Measurements from ENCODE around the gene LEMD1.

Gene LEMD1

DNA sequence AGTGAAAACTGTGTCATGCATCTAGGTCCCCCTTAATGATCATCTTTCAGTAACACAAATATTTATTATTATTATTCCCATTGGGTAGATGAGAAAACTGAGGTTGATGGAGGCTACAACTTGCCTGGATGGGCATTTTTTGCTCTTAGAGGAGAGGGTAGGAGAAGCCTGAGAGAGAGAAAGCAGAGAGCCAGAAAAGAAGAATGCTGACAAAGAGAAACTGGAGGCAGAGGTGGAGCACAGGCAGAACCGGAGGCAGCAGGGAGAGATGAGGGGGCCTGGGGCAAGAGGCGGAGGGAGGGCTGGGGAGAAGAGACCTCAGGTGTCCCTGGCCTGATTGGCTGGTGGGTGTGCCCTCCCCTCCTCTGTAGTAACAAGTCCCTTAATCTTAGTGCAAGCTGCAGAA is 29.9 kb upstream of the LEMD1 start:
- Histone ChIP-seq H2AFZ (ENCODE audit: low read depth) (no peak overlapping the region), H3K4me3 (IDR thresholded peaks at IDR 0.05; ENCODE audit: insufficient read depth, low read depth, low read length) (no peak overlapping the region), H3K4me2 (no peak overlapping the region), H3K27ac (no peak overlapping the region), H3K27me3 (ENCODE audit: insufficient read depth, low read depth) (peaks cover 52% of the 10 kb centered on the region), H3K79me2 (ENCODE audit: insufficient read depth, low read depth) (no peaks in the 10 kb centered on the region), H4K20me1 (ENCODE audit: insufficient read depth) (no peaks in the 10 kb centered on the region), H3K36me3 (ENCODE audit: insufficient read depth) (no peaks in the 10 kb centered on the region), H3K9ac (no peak overlapping the region), H3K4me1 (ENCODE audit: low read depth, poor library complexity, severe bottlenecking) (peaks cover 6% of the 10 kb centered on the region)
- TF ChIP-seq, protein P1, sequence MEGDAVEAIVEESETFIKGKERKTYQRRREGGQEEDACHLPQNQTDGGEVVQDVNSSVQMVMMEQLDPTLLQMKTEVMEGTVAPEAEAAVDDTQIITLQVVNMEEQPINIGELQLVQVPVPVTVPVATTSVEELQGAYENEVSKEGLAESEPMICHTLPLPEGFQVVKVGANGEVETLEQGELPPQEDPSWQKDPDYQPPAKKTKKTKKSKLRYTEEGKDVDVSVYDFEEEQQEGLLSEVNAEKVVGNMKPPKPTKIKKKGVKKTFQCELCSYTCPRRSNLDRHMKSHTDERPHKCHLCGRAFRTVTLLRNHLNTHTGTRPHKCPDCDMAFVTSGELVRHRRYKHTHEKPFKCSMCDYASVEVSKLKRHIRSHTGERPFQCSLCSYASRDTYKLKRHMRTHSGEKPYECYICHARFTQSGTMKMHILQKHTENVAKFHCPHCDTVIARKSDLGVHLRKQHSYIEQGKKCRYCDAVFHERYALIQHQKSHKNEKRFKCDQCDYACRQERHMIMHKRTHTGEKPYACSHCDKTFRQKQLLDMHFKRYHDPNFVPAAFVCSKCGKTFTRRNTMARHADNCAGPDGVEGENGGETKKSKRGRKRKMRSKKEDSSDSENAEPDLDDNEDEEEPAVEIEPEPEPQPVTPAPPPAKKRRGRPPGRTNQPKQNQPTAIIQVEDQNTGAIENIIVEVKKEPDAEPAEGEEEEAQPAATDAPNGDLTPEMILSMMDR (conservative IDR thresholded peaks at IDR 0.05; ENCODE audit: low read depth, low read length) = no peak

GRCh38 chr1:205451202-205451601 is 29.3 kb upstream of the LEMD1 start:
- Histone ChIP-seq H3K36me3 (ENCODE audit: insufficient read depth) (no peaks in the 10 kb centered on the region), H2AFZ (ENCODE audit: low read depth) (no peak overlapping the region), H3K27ac (no peak overlapping the region), H3K4me3 (IDR thresholded peaks at IDR 0.05; ENCODE audit: insufficient read depth, low read depth, low read length) (no peak overlapping the region), H3K27me3 (ENCODE audit: insufficient read depth, low read depth) (peaks cover 46% of the 10 kb centered on the region), H3K4me1 (ENCODE audit: low read depth, poor library complexity, severe bottlenecking) (peaks cover 6% of the 10 kb centered on the region), H3K79me2 (ENCODE audit: insufficient read depth, low read depth) (no peaks in the 10 kb centered on the region), H4K20me1 (ENCODE audit: insufficient read depth) (no peaks in the 10 kb centered on the region), H3K4me2 (no peak overlapping the region), H3K9ac (no peak overlapping the region)
- TF ChIP-seq, protein P1 (conservative IDR thresholded peaks at IDR 0.05; ENCODE audit: low read depth, low read length) = no peak

DNA sequence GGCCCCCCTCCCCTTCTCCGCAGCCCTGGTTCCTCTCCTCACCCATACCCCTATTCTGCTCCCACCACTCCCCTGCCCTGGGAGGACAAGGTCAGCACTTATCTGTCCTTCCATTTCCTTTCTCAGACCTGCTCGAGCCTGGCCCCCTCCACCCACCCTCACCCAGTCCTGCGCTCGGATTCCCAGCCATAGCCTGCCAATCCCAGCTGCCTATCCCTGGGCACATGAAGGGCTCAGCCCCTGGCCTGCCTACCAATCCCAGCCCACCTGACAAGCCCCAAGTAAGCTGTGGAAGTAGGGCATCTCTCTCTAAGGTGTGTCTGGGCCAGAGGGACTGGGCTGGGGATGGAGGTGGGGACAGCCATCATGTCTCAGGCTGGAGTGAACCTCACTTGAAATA is 28.6 kb upstream of the LEMD1 start:
- Histone ChIP-seq H3K4me3 (IDR thresholded peaks at IDR 0.05; ENCODE audit: insufficient read depth, low read depth, low read length) (no peak overlapping the region), H3K9ac (no peak overlapping the region), H3K4me1 (ENCODE audit: low read depth, poor library complexity, severe bottlenecking) (peaks cover 6% of the 10 kb centered on the region), H3K4me2 (no peak overlapping the region), H3K27me3 (ENCODE audit: insufficient read depth, low read depth) (peaks cover 39% of the 10 kb centered on the region), H3K79me2 (ENCODE audit: insufficient read depth, low read depth) (no peaks in the 10 kb centered on the region), H3K27ac (no peak overlapping the region), H4K20me1 (ENCODE audit: insufficient read depth) (no peaks in the 10 kb centered on the region), H3K36me3 (ENCODE audit: insufficient read depth) (no peaks in the 10 kb centered on the region), H2AFZ (ENCODE audit: low read depth) (no peak overlapping the region)
- TF ChIP-seq, protein P1 (conservative IDR thresholded peaks at IDR 0.05; ENCODE audit: low read depth, low read length) = no peak

GRCh38 chr1:205449750-205450443 is 28.0 kb upstream of the LEMD1 start:
- TF ChIP-seq, protein P1 (conservative IDR thresholded peaks at IDR 0.05; ENCODE audit: low read depth, low read length) = no peak
- H3K27me3 ChIP-seq (ENCODE audit: insufficient read depth, low read depth) = peaks cover 33% of the 10 kb centered on the region
- no peak overlapping the region for H2AFZ ChIP-seq (ENCODE audit: low read depth)
- H3K9ac ChIP-seq = no peak overlapping the region
- H3K4me1 ChIP-seq (ENCODE audit: low read depth, poor library complexity, severe bottlenecking) = peaks cover 6% of the 10 kb centered on the region
- H3K27ac ChIP-seq = no peak overlapping the region
- no peaks in the 10 kb centered on the region for H4K20me1 ChIP-seq (ENCODE audit: insufficient read depth)
- no peaks in the 10 kb centered on the region for H3K36me3 ChIP-seq (ENCODE audit: insufficient read depth)
- no peaks in the 10 kb centered on the region for H3K79me2 ChIP-seq (ENCODE audit: insufficient read depth, low read depth)
- no peak overlapping the region for H3K4me2 ChIP-seq
- no peak overlapping the region for H3K4me3 ChIP-seq (IDR thresholded peaks at IDR 0.05; ENCODE audit: insufficient read depth, low read depth, low read length)

Data from KMS-11 (cell line).